HepG2 (cell line): ENCODE measurements around the gene RNF114. TPM values are rescaled to one million over a fixed set of nuclear protein-coding genes. Genes with fewer than 3 reads are reported as not detected.
A peak's percentile ranks its signal among the peaks of the same experiment; 100 is the strongest.

Experiments
- HDAC1 ChIP-seq: sonication (generic); formaldehyde crosslinking; IDR thresholded peaks from 2 replicates; pipeline ENCODE4 v1.5.1; 2020; ENCODE audit warnings: mild to moderate bottlenecking, missing genetic modification reagents
- NKX3-1 ChIP-seq: sonication (generic); formaldehyde crosslinking; IDR thresholded peaks from 2 replicates; pipeline ENCODE4 v1.5.0; 2020; ENCODE audit warnings: missing genetic modification reagents
- PPARG ChIP-seq: conservative IDR thresholded peaks from 2 replicates; pipeline ENCODE4 v1.6.1; 2016; ENCODE audit warnings: missing biosample characterization, missing genetic modification reagents
- RNF219 ChIP-seq: sonication (generic); formaldehyde crosslinking; IDR thresholded peaks from 2 replicates; pipeline ENCODE4 v1.5.0; 2020; ENCODE audit warnings: mild to moderate bottlenecking, missing genetic modification reagents
- RXRA ChIP-seq: sonication (generic); formaldehyde crosslinking; IDR thresholded peaks from 2 replicates; pipeline ENCODE4 v1.5.1; 2020; ENCODE audit warnings: missing genetic modification reagents
- SCMH1 ChIP-seq: sonication (generic); formaldehyde crosslinking; IDR thresholded peaks from 2 replicates; pipeline ENCODE4 v1.9.0; 2021; ENCODE audit warnings: missing genetic modification reagents, mild to moderate bottlenecking, borderline replicate concordance
- SNAPC2 ChIP-seq: sonication (generic); formaldehyde crosslinking; IDR thresholded peaks from 2 replicates; pipeline ENCODE4 v1.8.1; 2022; ENCODE audit warnings: mild to moderate bottlenecking, missing genetic modification reagents
- SPEN ChIP-seq: sonication (generic); formaldehyde crosslinking; IDR thresholded peaks from 2 replicates; pipeline ENCODE4 v1.5.1; 2020; ENCODE audit warnings: low read depth, mild to moderate bottlenecking, missing genetic modification reagents
- ZFP90 ChIP-seq: sonication (generic); formaldehyde crosslinking; IDR thresholded peaks from 2 replicates; pipeline ENCODE4 v1.8.0; 2022; ENCODE audit warnings: missing genetic modification reagents, mild to moderate bottlenecking, inconsistent platforms, borderline replicate concordance
- ZNF318 ChIP-seq: sonication (generic); formaldehyde crosslinking; IDR thresholded peaks from 2 replicates; pipeline ENCODE4 v1.4.0; 2020; ENCODE audit warnings: mild to moderate bottlenecking, missing genetic modification reagents
- ZNF34 ChIP-seq: sonication (generic); formaldehyde crosslinking; IDR thresholded peaks from 2 replicates; pipeline ENCODE4 v1.4.0; 2020; ENCODE audit warnings: mild to moderate bottlenecking, missing genetic modification reagents, borderline replicate concordance
- ZNF569 ChIP-seq: sonication (generic); formaldehyde crosslinking; IDR thresholded peaks from 2 replicates; pipeline ENCODE4 v1.5.0; 2020; ENCODE audit warnings: mild to moderate bottlenecking, missing genetic modification reagents, moderate library complexity, borderline replicate concordance
- polyA plus RNA-seq, 8 experiments: library from polyadenylated mRNA; depleted of rRNA in 3 of 8; stranded (reverse) in 7 of 8; unstranded in 1 of 8; fragments of >200 nt; fragmentation: Illumina TruSeq in 4 of 8; extraction: Trizol in 4 of 8; gene quantifications; 2 replicates each; pipeline versions ENCODE4 v1.2.1 to v1.2.3, GENCODE V29; 2011 to 2016; ENCODE audit warnings: low read depth in 4 of 8, missing spikeins in 1 of 8, mixed read lengths in 1 of 8; ENCODE audit not compliant: insufficient read depth in 1 of 8
- total RNA-seq, 5 experiments: library from RNA; depleted of rRNA; stranded (reverse); fragments of >200 nt; fragmentation: Illumina TruSeq; extraction: Trizol; gene quantifications; 2 replicates each; pipeline ENCODE4 v1.2.3, GENCODE V29; 2016; ENCODE audit warnings: low read depth in 1 of 5
- TF ChIP-seq, protein P1 (sequence below): sonication (generic); formaldehyde crosslinking; IDR thresholded peaks from 2 replicates; pipeline ENCODE4 v1.5.1; 2020; ENCODE audit warnings: mild to moderate bottlenecking, missing genetic modification reagents, moderate library complexity

Gene RNF114
- total and polyA plus RNA-seq, 2 of the 13 experiments (the other 11 are each of a cell fraction or from before 2014, with no cell fraction given) = 119 to 126 TPM

DNA sequence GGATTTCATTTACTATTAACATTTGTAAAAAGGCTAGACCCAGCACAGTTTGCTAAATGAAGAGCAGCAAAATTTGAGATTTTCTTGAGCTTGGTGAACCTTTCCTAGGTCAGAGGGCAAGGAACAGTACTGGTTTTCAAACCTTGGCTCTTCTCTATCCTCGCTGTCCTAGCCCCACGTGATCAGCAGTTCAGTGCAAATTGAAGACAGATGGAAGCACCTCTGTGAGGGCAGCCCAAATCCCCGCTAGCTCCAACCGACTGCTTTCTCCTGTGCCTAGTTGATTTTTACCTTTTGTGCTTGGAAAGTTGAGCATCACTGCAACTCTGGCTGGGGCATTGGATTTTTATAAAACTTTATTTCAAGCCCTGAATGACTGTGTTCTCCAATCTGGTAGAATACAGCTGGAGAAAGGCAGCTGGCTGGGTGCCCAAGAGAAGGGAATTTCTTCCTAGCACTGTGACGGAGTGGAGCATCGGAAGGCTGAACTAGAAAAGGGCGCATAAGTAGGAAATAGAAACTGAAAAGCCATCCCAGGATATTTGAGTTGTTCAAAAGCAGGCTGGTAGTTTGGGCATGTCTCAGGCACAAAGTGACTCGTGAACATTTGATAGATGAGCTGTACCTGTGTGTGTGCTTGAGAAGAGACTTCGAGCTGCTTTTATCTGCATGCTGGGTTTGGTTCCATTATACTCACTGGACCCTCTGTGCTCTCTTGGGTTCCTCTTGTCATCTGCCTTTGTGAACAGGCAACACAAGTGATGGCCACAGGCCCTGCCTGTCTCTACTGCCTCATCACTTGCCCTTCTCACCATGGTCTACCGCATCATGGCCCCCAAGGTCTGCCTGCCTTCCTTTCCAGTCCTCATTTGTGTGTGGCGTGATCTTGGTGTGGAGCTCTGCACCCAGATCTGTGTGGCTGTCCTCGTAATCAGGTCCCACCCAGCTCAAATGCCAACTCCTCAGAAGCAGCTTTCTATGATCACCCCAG is 2.3 kb downstream of the RNF114 start (continued):
- TF ChIP-seq, protein P1, sequence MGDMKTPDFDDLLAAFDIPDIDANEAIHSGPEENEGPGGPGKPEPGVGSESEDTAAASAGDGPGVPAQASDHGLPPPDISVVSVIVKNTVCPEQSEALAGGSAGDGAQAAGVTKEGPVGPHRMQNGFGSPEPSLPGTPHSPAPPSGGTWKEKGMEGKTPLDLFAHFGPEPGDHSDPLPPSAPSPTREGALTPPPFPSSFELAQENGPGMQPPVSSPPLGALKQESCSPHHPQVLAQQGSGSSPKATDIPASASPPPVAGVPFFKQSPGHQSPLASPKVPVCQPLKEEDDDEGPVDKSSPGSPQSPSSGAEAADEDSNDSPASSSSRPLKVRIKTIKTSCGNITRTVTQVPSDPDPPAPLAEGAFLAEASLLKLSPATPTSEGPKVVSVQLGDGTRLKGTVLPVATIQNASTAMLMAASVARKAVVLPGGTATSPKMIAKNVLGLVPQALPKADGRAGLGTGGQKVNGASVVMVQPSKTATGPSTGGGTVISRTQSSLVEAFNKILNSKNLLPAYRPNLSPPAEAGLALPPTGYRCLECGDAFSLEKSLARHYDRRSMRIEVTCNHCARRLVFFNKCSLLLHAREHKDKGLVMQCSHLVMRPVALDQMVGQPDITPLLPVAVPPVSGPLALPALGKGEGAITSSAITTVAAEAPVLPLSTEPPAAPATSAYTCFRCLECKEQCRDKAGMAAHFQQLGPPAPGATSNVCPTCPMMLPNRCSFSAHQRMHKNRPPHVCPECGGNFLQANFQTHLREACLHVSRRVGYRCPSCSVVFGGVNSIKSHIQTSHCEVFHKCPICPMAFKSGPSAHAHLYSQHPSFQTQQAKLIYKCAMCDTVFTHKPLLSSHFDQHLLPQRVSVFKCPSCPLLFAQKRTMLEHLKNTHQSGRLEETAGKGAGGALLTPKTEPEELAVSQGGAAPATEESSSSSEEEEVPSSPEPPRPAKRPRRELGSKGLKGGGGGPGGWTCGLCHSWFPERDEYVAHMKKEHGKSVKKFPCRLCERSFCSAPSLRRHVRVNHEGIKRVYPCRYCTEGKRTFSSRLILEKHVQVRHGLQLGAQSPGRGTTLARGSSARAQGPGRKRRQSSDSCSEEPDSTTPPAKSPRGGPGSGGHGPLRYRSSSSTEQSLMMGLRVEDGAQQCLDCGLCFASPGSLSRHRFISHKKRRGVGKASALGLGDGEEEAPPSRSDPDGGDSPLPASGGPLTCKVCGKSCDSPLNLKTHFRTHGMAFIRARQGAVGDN (CRISPR knock-in tag) = 0 out of 2 replicates have a peak, but pooled peaks have one; percentile 14
- TF ChIP-seq RNF219 (CRISPR knock-in tag) = no peak
- TF ChIP-seq SPEN (CRISPR knock-in tag) = no peak
- 0 out of 2 replicates have a peak, but pooled peaks have one; percentile 68 for TF ChIP-seq ZNF318 (CRISPR knock-in tag)
- no peak for TF ChIP-seq NKX3-1 (CRISPR knock-in tag)
- no peak for TF ChIP-seq PPARG (CRISPR knock-in tag)
- TF ChIP-seq SCMH1 (CRISPR knock-in tag) = no peak
- no peak for TF ChIP-seq ZNF34
- no peak for TF ChIP-seq HDAC1 (CRISPR knock-in tag)
- no peak for TF ChIP-seq ZFP90 (CRISPR knock-in tag)
- TF ChIP-seq ZNF569 (CRISPR knock-in tag) = no peak
- no peak for TF ChIP-seq RXRA (CRISPR knock-in tag)
- no peak for TF ChIP-seq SNAPC2
